Measurements from ENCODE around the gene ITGAD.

Gene ITGAD

GRCh38 chr16:31474173-31474714 is 81.1 kb downstream of the ITGAD start:
- DNase-seq (ENCODE audit: low read depth in 2 of 3, low spot score in 1 of 3), result no peak

GRCh38 chr16:31474773-31475738 is 81.9 kb downstream of the ITGAD start:
- no peak for DNase-seq (ENCODE audit: low read depth in 2 of 3, low spot score in 1 of 3)

GRCh38 chr16:31475946-31476302 is 82.8 kb downstream of the ITGAD start:
- no peak for DNase-seq (ENCODE audit: low read depth in 2 of 3, low spot score in 1 of 3)

All from stimulated activated CD4-positive, alpha-beta T cell treated with anti-CD3 and anti-CD28 coated beads, Interleukin-12 subunit alpha, Interleukin-12 subunit beta, amount 100 ng/mL, for 48 hours (primary cell).